ENCODE measurements around the gene RFXAP.

The RFXAP gene

GRCh38 chr13:36870050-36870692 lies 51.1 kb downstream of the RFXAP start:
- DNase-seq = no peak

- no peak for DNase-seq
Measured at GRCh38 chr13:36872621-36873020, 53.6 kb downstream of the RFXAP start.

GRCh38 chr13:36875431-36875830 lies 56.4 kb downstream of the RFXAP start:
- DNase-seq = no peak

- DNase-seq = no peak
Measured at GRCh38 chr13:36875961-36876360, 56.9 kb downstream of the RFXAP start.

All from activated CD4-positive, alpha-beta T cell treated with anti-CD3 and anti-CD28 coated beads, Interleukin-2, amount 50 U/mL, for 4 hours (primary cell).